ENCODE results near the gene ZNF624. TPM values are rescaled to one million over a fixed set of nuclear protein-coding genes. Genes with fewer than 3 reads are reported as not detected.

ZNF624 gene
- total and polyA plus RNA-seq, 2 of the 4 experiments (the other 2 are of a cell fraction), result 0.80 to 3.8 TPM

DNA sequence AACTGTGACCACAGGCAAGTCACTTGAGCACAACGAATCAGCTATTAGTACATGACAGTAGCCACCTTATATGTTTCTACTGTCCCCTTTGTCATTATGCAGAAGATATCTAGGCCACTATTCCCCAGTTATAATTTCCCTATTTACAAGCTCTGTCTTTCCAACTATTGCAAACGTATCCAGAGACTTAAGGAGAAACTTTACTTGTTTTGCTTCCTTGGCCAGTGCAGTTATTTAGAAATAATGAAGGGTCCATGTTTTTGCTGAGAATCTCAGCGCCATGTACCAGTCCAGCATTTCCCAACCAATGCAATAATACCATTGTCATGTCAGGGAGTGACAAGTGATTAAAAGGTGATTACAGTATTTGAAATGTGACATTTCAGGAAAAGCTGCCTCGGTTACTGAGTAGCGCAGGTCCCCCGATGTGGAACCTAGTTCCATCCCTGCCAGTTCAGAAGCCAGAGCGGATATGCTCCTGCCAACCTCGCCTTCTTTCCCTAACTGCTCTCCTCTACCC lies 743 bp downstream of the ZNF624 start:
- Histone ChIP-seq H3K9me1 (ENCODE audit: insufficient read depth, low read length) (peaks cover 3% of the 10 kb centered on the region; the same call in 1 of the 2 replicates), H4K91ac (ENCODE audit: insufficient read depth, low read depth, low read length) (0 out of 2 replicates have a peak overlapping the region, but pooled peaks have one; percentile 3), H3K27me3 (ENCODE audit: control insufficient read depth, insufficient read depth, low read length) (peaks cover 1% of the 10 kb centered on the region), H2BK5ac (ENCODE audit: low read depth, low read length, poor library complexity, severe bottlenecking) (peak overlapping the region; percentile 19), H3K4me1 (ENCODE audit: control insufficient read depth, insufficient read depth, low read length) (0 out of 2 replicates have a peak, but pooled peaks cover 2% of the 10 kb centered on the region), H3K23ac (ENCODE audit: low read depth, low read length) (peak overlapping the region; percentile 39; the same call in 1 of the 2 replicates), H3K9ac (ENCODE audit: low read depth, low read length) (peak overlapping the region; percentile 87), H3K4me3 (ENCODE audit: insufficient read depth, low read depth, low read length) (peak overlapping the region; percentile 69), H3K9me3 (ENCODE audit: control insufficient read depth, insufficient read depth, low read length) (no peaks in the 10 kb centered on the region), H3K14ac (replicated peaks; ENCODE audit: low read depth, low read length) (peak overlapping the region; percentile 79), H3K18ac (ENCODE audit: low read depth, low read length) (peak overlapping the region; percentile 48), H3K79me1 (ENCODE audit: low read depth in 1 of 2, low read length in 2 of 2) (peaks cover 6 to 7% of the 10 kb centered on the region in 2 experiments; a peak in 2 of 4 replicates), H4K20me1 (ENCODE audit: insufficient read depth, low read length) (no peaks in the 10 kb centered on the region), H2AFZ (replicated peaks; ENCODE audit: low read length, poor library complexity) (peak overlapping the region; percentile 95), H2AK9ac (replicated peaks; ENCODE audit: low read depth, low read length, poor library complexity) (peak overlapping the region; percentile 71), H3K27ac (ENCODE audit: insufficient read depth, low read length) (peak overlapping the region; percentile 78), H4K8ac (ENCODE audit: low read depth in 2 of 2, low read length in 2 of 2) (peak overlapping the region; percentile 73 to 84), H4K5ac (ENCODE audit: low read depth, low read length) (peak overlapping the region; percentile 98), H2AK5ac (ENCODE audit: low read depth, low read length) (no peak overlapping the region), H3K4me2 (ENCODE audit: low read depth, low read length) (peak overlapping the region; percentile 98), H2BK120ac (ENCODE audit: low read depth, low read length) (no peak overlapping the region), H2BK15ac (ENCODE audit: low read depth, low read length) (no peak overlapping the region), H3K56ac (ENCODE audit: extremely low read depth, insufficient read depth, low read length) (no peak overlapping the region), H2BK20ac (ENCODE audit: low read depth, low read length) (no peak overlapping the region), H3K36me3 (ENCODE audit: control insufficient read depth, insufficient read depth, low read length) (0 out of 2 replicates have a peak, but pooled peaks cover 2% of the 10 kb centered on the region), H3K4ac (ENCODE audit: low read depth, low read length) (peak overlapping the region; percentile 26)
- ChIA-PET POLR2A (ENCODE audit: unreplicated experiment) (no interaction called here), CTCF (no interaction called here)
- in situ Hi-C loops (cut with MboI; ENCODE audit: low sequenced_read_pairs), result no loop called here
- dilution Hi-C loops (cut with HindIII; ENCODE audit: low sequenced_read_pairs, unreplicated experiment), result no loop called here
- no TSS peak for BruUV-seq (replicated peaks)
- TF ChIP-seq RAD21 (IDR thresholded peaks at IDR 0.05; ENCODE audit: low read length), result no peak
- TF ChIP-seq MAZ (IDR thresholded peaks at IDR 0.05; ENCODE audit: borderline replicate concordance, low read depth, low read length), result no peak
- no peak for TF ChIP-seq RCOR1 (IDR thresholded peaks at IDR 0.05; ENCODE audit: insufficient replicate concordance, low read length)
- TF ChIP-seq USF2 (IDR thresholded peaks at IDR 0.05; ENCODE audit: low read depth, low read length), result no peak
- TF ChIP-seq CEBPB (IDR thresholded peaks at IDR 0.05; ENCODE audit: low read depth, low read length), result no peak
- TF ChIP-seq MAFK (IDR thresholded peaks at IDR 0.05; ENCODE audit: low read depth, low read length), result no peak
- TF ChIP-seq SMC3 (IDR thresholded peaks at IDR 0.05; ENCODE audit: low read depth, low read length), result no peak
- TF ChIP-seq RFX5 (IDR thresholded peaks at IDR 0.05; ENCODE audit: low read depth, low read length), result no peak
- no peak for TF ChIP-seq MXI1 (IDR thresholded peaks at IDR 0.05; ENCODE audit: borderline replicate concordance, low read depth, low read length)
- TF ChIP-seq POLR2A (IDR thresholded peaks at IDR 0.05; ENCODE audit: low read depth, low read length), result no peak
- no peak for TF ChIP-seq FOS (IDR thresholded peaks at IDR 0.05; ENCODE audit: low read depth, low read length)
- TF ChIP-seq BHLHE40 (IDR thresholded peaks at IDR 0.05; ENCODE audit: low read depth, low read length), result no peak
- no peak for TF ChIP-seq NFE2L2 (IDR thresholded peaks at IDR 0.05; ENCODE audit: low read depth, low read length)
- TF ChIP-seq CHD1 (IDR thresholded peaks at IDR 0.05; ENCODE audit: low read depth, low read length), result no peak
- TF ChIP-seq, protein P1, sequence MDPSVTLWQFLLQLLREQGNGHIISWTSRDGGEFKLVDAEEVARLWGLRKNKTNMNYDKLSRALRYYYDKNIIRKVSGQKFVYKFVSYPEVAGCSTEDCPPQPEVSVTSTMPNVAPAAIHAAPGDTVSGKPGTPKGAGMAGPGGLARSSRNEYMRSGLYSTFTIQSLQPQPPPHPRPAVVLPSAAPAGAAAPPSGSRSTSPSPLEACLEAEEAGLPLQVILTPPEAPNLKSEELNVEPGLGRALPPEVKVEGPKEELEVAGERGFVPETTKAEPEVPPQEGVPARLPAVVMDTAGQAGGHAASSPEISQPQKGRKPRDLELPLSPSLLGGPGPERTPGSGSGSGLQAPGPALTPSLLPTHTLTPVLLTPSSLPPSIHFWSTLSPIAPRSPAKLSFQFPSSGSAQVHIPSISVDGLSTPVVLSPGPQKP (IDR thresholded peaks at IDR 0.05; ENCODE audit: borderline replicate concordance, low read depth, low read length), result no peak
- TF ChIP-seq, protein P2, sequence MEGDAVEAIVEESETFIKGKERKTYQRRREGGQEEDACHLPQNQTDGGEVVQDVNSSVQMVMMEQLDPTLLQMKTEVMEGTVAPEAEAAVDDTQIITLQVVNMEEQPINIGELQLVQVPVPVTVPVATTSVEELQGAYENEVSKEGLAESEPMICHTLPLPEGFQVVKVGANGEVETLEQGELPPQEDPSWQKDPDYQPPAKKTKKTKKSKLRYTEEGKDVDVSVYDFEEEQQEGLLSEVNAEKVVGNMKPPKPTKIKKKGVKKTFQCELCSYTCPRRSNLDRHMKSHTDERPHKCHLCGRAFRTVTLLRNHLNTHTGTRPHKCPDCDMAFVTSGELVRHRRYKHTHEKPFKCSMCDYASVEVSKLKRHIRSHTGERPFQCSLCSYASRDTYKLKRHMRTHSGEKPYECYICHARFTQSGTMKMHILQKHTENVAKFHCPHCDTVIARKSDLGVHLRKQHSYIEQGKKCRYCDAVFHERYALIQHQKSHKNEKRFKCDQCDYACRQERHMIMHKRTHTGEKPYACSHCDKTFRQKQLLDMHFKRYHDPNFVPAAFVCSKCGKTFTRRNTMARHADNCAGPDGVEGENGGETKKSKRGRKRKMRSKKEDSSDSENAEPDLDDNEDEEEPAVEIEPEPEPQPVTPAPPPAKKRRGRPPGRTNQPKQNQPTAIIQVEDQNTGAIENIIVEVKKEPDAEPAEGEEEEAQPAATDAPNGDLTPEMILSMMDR (conservative IDR thresholded peaks at IDR 0.05; ENCODE audit: low read depth, low read length), result no peak
- ATAC-seq (ENCODE audit: low read depth) (no peak; the same call in 1 of the 2 replicates), DNase-seq (no peak)
- intact Hi-C loops (cut with micrococcal nuclease), result no loop called here
- 13% methylated on average over 2 of the region's 8 CpGs; no CpG with 5 or more reads in 1 of the 2 experiments for WGBS, 2 experiments (ENCODE audit: extremely low coverage in 2 of 2, insufficient read length in 1 of 2)

Data from IMR-90 (cell line).